HG03175 (cell line): Measurements from ENCODE around the gene NOC4L.

Experiments
- ATAC-seq: cut with Tn5 transposase; IDR thresholded peaks from one replicate; pipeline ENCODE4 v1.9.1; 2021; ENCODE audit warnings: mild to moderate bottlenecking, moderate library complexity; ENCODE audit not compliant: unreplicated experiment

Gene NOC4L

DNA sequence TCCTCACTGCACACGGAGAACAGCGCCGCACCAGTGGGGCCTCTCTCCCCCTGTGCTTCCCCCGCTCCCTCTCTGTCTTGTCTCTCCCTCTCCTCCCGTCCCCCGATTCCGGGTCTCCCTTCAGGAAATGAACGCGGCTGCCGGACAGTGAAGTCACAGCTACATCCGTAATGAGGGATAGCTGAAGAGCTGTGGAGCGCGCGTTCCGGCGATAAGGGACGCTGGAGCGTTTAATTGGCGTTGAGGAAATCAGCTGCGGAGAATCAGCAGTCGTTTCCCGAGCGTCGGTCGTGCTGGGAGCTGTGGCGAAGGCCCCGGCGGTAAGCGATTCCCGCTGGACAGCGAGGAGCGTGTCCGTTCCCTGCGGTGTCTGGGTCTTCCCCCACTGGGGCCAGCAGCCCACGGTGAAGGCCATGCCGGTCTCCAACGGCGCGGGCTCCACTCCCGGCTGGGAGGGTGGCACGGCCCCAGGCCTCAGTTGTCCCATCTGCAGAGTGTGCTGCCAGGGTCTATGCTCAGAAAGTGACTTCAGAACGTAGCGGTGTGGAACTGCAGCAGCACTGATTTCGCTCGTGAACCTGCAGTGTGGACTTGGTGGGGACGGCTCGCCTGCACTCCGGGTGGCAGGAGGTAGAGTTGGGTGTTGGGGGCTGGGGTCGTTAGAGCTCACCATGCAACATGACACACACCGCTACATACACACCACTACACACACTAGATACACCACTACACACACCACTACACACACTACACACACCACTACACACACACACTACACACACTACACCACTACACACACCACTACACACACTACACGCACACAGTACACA is 10.9 kb downstream of the NOC4L start:
- ATAC-seq = no peak

GRCh38 chr12:132155771-132156572 is 11.7 kb downstream of the NOC4L start:
- no peak for ATAC-seq

DNA sequence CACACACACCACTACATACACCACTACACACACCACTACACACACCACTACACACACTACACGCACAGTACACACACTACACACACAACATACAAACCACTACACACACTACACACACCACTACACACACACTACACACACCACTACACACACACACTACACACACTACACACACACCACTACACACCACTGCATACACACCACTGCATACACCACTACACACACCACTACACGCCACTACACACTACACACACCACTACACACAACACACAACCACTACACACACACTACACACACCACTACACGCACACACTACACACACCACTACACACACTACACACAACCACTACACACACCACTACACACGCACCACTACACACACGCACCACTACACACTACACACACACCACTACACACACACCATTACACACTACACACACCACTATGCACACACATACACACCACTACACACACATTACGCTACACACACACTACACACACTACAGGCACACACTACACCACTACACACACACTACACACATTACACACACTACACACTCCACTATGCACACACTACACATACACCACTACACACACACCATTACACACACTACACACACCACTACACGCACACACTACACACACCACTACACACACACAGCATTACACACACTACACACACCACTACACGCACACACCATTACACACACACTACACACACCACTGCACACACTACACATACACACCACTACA is 12.5 kb downstream of the NOC4L start:
- ATAC-seq = no peak

DNA sequence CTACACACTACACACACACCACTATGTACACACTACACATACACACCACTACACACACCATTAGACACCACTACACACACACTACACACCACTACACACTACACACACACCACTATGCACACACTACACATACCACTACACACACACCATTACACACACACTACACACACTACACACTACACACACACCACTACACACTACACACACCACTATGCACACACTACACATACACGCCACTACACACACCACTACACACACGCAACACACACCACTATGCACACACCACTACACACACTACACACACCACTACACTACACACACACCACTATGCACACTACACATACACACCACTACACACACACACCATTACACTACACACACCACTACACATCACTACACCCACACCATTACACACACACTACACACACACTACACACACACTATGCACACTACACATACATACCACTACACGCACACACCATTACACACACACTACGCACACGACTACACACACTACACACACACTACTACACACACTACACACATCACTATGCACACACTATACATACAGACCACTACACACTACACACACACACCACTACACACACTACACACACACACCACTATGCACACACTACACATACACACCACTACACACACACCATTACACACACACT is 13.6 kb downstream of the NOC4L start:
- no peak for ATAC-seq

DNA sequence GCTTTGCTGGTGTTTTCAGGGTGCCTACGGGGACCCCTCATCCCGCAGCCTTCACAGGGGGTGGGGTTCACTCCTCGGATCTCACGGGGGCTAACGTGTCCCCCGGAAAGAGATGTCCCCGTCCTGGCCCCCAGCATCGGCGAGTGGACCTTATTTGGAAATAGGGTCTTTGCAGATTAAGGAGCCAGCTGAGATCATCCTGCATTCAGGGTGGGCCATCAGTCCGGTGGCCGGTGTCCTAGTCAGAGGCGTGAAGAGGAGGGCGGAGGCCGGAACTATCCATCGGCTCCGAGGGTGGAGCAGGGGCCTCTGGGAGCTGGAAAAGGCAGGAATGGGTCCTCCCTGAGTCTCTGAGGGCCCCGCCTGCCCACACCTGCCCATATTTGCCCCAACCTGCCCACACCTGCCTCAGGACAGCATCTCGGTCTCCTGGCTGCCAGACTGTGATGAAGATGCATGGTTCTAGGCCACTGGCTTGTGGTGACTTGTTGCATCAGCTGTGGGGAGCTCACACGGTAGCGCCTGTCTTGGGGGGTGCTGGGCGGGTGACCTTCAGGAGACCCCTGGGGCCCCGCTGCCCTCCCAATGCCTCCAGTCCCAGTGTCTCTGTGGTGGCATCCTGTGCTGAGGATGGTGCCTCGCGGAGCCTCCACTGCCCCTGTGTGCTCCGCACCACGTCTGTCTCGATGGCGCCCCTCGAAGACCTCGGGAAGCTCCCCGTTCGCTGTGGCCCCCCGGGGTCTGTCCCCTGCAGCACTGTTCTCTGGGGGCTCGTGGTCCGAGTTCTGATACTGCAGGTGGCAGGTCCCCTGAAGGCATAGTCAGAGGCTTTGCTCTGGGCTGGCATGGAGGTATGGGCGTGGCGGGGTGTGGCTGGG is 14.7 kb downstream of the NOC4L start:
- no peak for ATAC-seq

- ATAC-seq = no peak
These were observed 15.3 kb downstream of the NOC4L start for GRCh38 chr12:132159555-132160003.

- no peak for ATAC-seq
These were observed 15.8 kb downstream of the NOC4L start for GRCh38 chr12:132160016-132160415.

DNA sequence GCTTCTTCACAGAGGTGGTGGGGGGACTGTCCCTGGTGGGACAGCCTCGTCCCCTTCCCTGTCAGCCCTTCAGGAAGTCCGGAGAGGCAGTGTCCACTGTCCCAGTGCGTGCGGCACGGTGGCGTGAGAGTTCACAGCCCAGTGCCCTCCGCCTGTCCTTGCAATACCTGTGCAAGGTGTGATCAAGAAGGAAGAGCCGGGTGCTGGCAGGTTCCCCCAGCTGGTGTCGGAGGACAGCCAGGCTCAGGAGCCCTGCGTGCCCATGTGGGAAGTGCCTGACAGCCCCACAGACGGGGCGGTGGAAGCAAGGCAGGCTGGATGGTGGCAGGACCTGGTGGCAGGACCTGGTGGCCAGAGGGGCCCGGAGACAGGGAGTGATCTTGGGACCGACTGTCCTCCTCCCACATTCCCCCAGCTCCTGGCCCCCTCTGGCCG is 16.4 kb downstream of the NOC4L start:
- ATAC-seq = no peak

DNA sequence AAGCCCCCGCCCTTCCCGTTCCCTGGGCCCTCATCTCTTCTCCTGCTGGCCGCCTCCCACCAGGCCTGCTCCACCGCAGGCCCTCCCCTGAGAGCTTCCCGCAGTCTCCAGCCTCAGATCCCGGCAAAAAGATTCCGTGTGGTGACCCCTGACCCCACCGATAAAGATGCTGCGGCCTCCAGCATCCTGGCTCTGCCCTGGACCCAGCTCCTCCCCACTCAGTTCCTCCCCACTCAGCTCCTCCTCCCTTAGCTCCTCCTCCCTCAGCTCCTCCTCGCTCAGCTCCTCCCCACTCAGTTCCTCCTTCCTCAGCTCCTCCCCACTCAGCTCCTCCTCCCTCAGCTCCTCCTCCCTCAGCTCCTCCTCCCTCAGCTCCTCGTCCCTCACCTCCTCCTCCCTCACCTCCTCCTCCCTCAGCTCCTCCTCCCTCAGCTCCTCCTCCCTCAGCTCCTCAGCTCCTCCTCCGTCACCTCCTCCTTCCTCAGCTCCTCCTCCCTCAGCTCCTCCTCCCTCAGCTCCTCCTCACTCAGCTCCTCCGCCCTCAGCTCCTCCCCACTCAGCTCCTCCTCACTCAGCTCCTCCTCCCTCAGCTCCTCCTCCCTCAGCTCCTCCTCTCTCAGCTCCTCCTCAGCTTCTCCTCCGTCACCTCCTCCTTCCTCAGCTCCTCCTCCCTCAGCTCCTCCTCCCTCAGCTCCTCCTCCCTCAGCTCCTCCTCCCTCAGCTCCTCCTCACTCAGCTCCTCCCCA is 17.0 kb downstream of the NOC4L start:
- ATAC-seq = no peak

DNA sequence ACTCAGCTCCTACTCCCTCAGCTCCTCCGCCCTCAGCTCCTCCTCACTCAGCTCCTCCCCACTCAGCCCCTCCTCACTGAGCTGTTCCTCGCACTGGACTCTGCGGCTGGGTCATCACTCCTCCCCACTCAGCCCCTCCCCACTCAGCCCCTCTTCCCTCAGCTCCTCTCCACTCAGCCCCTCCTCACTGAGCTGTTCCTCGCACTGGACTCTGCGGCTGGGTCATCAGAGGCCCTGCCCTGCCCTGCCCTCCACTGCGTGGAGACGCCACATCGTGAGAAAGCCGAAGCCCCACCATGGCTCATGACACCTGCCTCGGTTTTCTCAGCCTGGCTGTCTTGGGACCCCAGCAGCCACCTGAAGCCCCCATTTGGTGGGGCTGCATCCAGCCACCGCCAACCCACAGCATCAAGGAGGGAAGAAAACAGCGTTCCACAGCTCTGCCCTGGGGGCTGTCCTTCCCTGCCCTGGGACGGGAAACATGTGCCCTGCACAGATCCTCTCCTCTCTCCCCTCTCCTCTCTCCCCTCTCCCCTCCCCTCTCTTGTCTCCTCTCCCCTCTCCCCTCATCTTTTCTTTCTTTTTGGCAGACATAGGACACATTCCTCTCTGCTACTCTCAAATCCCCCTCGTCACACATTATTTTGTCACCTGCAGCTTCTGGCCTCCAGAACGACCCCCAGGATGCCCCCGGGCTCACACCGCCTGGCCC is 17.7 kb downstream of the NOC4L start:
- no peak for ATAC-seq

DNA sequence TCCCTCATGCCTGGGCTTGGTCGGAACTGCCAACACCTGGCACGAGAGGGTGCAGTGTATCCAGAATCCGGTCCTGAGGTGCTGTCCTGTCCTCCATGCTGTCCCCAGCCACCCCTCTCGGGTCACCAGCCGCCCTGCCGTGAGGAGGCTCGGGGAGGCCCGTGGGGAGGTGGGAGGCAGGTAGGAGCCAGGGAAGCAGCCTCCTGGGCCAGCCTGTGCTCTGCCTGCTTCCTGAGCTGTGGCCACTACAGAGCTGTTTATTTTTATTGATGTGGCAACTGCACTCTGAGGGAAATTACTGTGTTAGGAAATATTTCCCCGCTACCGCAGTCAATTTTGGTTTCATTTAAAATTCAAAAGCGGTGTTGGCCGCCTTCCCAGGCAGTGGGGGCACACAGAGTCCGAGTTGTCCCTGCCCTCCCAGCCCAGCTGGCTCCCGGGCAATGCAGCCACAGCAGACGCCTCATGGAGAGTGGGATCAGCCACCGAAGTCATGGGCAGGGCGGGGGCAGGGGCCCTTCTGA is 18.3 kb downstream of the NOC4L start:
- ATAC-seq = no peak

DNA sequence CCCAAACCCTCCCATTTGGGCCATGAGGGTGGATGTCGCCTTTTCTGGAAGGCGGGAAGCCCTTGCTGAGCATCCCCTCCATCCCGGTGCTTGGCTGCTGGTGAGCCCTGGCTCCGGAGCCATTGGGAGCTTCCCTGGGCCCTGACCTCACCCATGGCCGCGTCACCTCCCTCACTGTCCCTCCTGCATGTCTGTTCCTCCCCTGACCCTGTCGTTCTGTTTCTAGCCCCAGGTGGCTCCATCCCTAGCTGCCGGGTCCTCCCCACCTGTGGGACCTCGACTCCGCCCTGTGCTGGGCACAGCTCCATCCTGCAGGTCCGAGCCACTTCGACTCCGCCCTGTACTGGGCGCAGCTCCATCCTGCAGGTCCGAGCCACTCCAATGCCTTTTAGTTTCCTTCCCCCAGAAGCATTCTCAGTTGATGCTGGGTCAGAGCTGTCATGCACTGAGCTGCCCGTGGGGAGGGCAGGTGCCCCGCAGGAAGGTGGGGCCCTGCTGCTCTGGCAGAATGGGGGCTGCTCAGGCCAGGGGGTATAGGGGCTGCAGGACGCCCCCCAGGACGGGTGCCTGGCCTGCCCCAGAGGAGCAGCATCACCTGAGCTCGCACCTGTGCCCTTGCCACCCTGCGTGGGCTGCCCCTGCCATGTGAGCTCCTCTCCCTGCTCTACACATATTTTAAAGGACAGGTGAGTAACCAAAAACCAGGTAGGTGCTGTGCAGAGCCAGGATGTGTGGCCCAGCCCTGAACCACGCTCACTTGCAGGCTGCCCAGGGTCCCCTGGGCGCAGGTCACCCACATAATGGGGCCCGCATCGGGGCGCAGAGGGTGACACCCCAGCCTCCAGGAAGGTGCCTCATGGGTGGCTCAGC is 19.0 kb downstream of the NOC4L start:
- no peak for ATAC-seq

GRCh38 chr12:132163911-132164288 is 19.6 kb downstream of the NOC4L start:
- no peak for ATAC-seq

DNA sequence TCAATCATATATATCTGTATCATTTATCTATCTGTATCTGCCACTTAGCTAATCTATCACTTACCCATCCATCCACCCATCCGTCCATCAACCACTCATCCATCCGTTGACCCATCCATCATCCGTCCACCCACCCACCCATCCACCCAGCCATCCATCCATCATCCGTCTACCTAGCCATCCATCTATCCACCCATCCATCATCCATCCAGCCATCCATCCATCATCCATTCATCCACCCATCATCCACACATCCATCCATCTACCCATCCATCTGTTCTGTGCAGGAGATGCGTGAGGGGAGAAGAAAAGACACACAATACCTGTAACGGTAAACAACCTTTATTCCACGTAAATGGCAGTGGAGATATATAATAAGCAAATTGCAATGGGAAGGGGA is 20.2 kb downstream of the NOC4L start:
- no peak for ATAC-seq

DNA sequence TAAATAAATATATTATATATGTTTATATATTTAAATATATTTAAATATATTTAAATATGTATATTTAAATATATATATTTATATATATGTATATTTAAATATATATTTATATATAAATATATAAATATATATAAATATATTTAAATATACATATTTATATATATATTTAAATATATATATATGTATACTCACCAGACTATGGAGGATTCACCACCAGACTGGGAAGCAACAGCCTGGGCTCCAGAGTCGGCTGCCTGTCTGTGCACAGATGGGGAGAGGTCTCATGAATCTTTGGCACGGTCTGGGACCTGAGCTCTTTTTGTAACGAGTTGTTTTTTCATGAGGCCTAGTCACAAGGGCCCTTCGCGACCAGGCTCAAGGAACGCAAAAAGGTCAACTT is 21.3 kb downstream of the NOC4L start:
- no peak for ATAC-seq

GRCh38 chr12:132166093-132166492 is 21.8 kb downstream of the NOC4L start:
- no peak for ATAC-seq
